ES-I3 (cell line): ENCODE measurements around the gene CMIP.

Source experiments
- H3K36me3 ChIP-seq: 2 replicates; pipeline ENCODE4 v1.6.1; 2013; ENCODE audit warnings: mild to moderate bottlenecking, low read length, control low read depth, moderate library complexity; ENCODE audit not compliant: insufficient read depth
- H3K4me1 ChIP-seq: 2 replicates; pipeline ENCODE4 v1.6.1; 2013; ENCODE audit warnings: mild to moderate bottlenecking, control low read depth, low read length; ENCODE audit not compliant: insufficient read depth
- H3K9ac ChIP-seq: 2 replicates; pipeline ENCODE4 v1.6.1; 2013; ENCODE audit warnings: low read depth, mild to moderate bottlenecking, low read length, moderate library complexity
- H3K9me3 ChIP-seq: 2 replicates; pipeline ENCODE4 v1.6.1; 2013; ENCODE audit warnings: mild to moderate bottlenecking, low read length, moderate library complexity; ENCODE audit not compliant: control insufficient read depth, insufficient read depth

CMIP gene

DNA sequence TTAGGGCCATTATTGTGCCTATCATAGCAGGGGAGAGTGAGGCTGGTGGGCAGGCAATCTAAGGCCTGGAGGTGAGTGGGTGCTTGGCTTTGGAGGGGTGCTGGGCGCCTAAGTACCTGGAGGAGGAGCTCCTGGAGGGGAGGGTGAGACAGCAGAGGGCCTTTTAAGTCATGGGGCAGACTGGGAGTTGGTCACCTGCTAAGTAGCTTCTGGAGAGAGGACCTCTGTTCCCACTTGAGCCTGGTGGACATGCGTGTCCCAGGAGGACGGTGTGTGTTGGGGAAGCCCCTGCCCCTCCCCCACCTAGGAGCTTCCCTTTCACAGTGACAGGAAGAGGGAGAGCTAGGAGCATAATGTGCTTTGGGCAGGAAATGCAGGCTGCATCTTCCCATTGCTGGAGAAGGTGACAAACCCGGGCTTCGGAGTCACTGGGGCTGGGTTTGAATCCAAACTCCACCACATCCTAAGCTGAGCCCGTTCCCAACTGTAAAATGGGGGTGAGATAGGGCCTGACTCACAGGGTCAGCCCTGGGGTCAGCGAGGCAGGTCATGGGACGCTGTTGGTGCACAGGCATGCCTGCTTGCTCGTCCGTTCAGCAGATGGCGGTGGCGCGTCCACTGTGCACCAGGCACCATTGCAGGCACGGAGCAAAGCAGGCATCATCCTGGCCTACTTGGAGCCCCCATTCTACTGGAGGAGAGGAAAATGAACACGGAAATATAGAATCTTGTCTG is 37.9 kb downstream of the CMIP start:
- Histone ChIP-seq H3K4me1 (peaks cover 18% of the 10 kb centered on the region), H3K36me3 (no peaks in the 10 kb centered on the region), H3K9ac (no peak overlapping the region), H3K9me3 (no peaks in the 10 kb centered on the region)

DNA sequence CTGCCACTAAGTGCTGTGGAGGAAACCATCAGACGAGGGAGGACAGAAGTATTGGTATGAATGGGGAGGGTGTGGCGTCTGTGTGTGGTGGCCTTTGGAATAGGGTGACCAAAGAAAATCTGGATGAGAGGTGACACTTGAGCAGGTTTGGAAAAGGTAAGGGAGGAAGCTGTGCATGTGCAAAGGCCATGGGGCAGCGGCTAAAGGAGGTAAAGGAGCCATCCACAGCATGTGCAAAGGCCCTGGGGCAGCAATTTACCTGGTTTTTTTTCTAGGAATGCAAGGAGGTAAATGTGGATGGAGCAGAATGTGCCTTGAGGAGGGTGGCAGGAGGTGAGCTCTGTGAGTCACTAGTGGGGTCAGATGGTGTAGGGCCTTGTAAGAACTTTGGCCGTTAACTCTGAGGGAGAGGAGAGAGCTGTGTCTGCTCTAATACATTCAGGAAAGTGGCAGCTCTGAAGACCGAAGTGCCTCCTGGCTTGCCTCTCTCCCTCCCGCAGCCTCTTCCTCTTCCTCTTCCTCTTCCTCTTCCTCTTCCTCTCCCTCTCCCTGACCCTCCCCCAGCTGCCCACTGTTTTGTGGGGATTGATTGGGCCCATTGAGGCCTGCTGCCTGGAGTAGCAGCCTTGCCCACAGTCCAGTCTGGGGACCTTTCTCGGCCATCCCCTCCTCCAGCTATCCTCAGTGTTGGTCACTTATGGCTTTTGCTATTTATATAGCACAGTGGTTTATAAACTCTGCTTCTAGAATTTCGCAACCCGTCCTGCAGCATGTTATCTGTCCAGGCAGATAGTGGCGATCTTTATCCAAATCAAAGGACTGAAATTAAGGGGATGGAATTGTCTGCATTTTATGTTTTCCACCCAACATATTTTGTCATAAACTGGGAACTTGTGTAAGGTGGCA is 38.7 kb downstream of the CMIP start:
- H3K4me1 ChIP-seq = peaks cover 18% of the 10 kb centered on the region
- no peaks in the 10 kb centered on the region for H3K36me3 ChIP-seq
- H3K9me3 ChIP-seq = no peaks in the 10 kb centered on the region
- H3K9ac ChIP-seq = no peak overlapping the region

DNA sequence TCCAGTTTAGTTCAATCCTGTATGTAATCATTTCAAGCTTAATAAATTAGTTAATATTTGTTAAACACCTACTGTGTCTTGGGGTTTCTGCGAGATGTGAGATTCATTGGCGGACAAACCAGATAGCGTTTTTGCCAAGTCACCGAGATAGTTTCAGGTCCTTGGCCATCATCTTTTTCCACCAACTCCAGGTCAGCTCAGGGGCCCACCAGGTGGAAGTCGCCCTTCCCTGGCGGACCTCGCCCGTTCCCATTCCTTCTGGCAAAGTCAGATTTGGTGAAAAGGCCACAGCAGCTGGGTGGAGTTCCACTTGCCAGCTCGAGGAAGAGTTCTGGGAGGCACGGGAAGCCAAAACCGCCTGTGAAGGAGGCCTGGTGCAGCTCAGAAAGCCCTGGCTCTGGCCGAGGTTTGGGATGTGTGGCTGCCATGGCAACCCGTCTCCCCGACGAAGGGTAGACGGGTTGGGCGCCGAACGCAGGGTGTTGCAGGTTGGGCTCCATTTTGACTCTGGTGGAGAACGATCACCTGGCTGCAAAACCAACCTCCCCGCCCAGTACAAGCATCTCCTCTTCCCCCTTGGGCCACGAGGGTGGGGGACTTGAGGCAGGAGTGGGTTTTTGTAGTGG is 39.5 kb downstream of the CMIP start:
- peaks cover 18% of the 10 kb centered on the region for H3K4me1 ChIP-seq
- H3K36me3 ChIP-seq = no peaks in the 10 kb centered on the region
- H3K9ac ChIP-seq = no peak overlapping the region
- H3K9me3 ChIP-seq = no peaks in the 10 kb centered on the region

DNA sequence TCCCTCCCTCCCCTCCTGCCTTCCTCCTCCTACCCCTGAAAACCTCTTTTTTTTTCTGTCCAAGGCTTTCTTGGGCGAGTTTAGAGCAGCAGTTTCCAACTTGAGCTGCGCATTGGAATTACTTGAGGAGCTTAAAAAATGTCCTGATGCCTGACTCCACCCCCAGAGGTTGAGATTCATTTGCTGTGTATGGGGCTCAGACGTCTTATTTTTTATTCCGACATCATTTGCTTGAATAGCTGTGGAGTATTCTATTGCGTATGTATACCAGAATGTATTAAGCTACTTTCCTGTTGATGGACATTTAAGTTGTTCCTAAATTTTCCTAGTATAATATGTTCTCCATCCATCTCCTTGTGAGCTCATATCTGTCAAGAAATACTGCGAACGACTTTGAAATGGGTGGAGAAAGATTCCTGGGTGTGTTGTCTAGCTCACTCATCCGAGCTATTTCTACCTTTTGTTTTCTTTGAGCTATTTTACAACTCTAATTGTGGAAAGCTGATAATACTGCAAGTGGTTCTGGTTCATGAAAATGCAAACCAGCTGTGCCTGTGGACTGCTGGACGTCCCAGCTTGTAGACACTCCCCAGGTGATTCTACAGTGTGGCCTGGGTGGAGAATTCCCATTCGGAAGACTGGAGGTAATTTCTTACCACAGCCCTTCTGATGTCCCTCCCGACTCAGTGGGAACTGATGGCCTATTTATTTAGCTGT is 40.5 kb downstream of the CMIP start:
- no peaks in the 10 kb centered on the region for H3K9me3 ChIP-seq
- H3K36me3 ChIP-seq = no peaks in the 10 kb centered on the region
- peaks cover 18% of the 10 kb centered on the region for H3K4me1 ChIP-seq
- H3K9ac ChIP-seq = no peak overlapping the region

DNA sequence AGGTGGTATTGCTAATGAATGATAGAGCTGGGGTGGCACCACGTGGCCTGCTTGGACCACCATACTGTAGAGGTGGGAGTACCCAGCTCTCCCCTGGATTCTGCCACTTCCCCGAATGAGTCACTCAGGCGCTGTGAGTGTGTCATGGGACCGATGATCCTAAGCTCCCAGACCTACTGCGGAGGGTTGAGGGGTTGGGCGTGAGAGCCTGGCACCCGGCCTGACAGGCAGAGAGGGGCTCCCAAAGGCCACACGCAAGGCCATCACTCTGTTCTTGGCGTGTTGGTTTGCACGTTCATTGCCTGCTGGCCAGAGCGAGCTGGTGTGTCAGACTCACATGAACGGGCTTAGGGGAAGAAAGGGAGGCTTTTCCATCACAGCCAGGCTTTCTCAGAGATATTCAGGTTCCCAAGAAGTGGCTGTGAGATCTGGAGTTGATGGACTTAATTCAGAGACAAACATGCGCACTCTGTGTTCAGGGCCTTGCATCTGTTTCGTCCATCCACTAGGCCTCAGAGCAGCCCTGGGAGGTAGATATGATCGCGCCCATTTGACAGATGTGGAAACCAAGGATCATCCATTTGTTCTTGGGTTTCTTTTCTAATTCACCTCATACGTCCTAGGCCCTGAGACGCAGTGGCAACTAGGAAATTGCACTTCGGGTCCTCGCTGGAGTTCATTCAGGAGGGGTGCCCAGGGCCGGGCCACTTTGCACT is 41.4 kb downstream of the CMIP start:
- no peaks in the 10 kb centered on the region for H3K9me3 ChIP-seq
- H3K36me3 ChIP-seq = no peaks in the 10 kb centered on the region
- peaks cover 18% of the 10 kb centered on the region for H3K4me1 ChIP-seq
- no peak overlapping the region for H3K9ac ChIP-seq

DNA sequence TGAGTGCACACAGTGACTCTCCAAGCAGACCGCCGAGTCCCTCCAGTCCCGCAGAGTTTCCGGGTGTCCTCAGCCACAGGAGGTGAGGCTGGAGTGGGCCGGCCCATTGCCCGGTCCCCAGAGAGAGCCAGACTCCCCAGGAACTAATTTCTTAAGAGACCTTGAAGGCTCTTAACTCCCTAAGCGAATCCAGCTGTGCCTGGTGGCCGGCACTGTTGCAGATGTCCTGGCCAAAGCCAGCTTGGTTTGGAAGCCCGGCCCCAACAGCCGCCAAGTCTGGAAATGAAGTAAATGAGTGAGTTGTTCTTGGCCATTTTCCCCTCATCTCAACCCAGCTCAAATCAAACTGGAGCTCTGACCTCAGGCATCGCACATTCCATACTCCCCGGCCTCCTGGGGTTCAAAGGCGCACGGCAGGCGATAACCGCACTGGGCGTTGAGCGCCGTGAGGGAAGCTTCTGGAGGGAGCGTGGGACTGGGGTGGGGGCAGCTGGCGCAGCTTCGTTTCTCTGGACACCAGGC is 42.0 kb downstream of the CMIP start:
- peaks cover 15% of the 10 kb centered on the region for H3K4me1 ChIP-seq
- H3K9ac ChIP-seq = no peak overlapping the region
- H3K9me3 ChIP-seq = no peaks in the 10 kb centered on the region
- no peaks in the 10 kb centered on the region for H3K36me3 ChIP-seq

DNA sequence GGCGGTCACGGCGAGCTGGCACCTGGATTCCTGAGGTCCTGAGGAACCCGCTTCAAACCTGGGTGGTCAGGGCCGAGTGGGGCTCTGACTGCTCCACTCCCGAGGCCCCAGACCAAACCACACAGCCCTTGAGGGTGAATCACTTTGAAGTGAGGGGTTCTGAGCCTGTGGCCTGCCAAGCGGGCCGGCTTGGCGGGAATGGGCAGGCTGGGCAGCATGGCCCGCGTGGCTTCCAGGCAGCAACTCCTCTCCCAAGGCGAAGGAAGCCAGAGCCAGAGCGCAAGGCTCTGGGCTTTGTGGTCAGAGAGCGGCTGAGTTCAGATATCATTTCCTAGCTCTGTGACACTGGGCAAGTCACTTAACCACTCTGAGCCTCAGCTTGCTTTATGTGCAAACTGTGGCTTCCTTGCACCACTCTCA is 42.7 kb downstream of the CMIP start:
- Histone ChIP-seq H3K9ac (no peak overlapping the region), H3K36me3 (no peaks in the 10 kb centered on the region), H3K4me1 (peaks cover 18% of the 10 kb centered on the region; the same call in 1 of the 2 replicates), H3K9me3 (no peaks in the 10 kb centered on the region)

DNA sequence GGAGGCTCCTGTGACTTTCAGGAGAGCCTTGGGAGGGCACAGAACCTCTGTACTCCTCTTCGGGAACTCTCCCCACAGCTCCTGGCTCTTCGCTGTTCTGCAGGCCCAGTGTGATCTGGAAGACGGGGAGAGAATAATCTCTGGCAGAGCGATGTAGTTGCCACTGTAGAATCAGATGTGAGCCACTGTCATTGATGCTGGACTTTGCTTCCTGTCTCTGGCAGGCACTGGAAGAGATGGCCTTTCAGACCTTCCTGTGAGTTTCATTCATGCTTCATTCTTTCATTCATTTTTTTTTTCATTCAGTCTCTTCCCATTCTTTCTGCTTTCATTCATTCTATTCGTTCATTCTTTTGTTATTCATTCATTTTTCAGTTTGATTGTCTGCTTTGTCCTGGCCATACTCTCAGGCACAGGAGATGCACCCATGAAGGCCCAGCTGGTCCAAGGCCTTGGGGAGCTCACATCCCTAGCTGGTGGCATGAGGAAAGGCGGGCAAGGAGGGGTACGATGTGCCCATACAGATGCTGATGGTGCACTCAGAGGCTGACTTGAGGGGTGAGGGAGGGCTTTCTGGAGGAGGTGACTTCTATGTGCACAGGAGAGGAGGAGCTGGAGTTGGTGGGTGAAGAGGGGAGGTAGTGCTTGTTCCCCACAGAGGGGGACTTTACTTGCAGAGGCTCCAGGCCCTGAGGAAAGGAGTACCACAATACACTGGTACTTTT is 44.2 kb downstream of the CMIP start:
- no peaks in the 10 kb centered on the region for H3K36me3 ChIP-seq
- no peaks in the 10 kb centered on the region for H3K9me3 ChIP-seq
- peaks cover 20% of the 10 kb centered on the region; the same call in 1 of the 2 replicates for H3K4me1 ChIP-seq
- H3K9ac ChIP-seq = no peak overlapping the region

DNA sequence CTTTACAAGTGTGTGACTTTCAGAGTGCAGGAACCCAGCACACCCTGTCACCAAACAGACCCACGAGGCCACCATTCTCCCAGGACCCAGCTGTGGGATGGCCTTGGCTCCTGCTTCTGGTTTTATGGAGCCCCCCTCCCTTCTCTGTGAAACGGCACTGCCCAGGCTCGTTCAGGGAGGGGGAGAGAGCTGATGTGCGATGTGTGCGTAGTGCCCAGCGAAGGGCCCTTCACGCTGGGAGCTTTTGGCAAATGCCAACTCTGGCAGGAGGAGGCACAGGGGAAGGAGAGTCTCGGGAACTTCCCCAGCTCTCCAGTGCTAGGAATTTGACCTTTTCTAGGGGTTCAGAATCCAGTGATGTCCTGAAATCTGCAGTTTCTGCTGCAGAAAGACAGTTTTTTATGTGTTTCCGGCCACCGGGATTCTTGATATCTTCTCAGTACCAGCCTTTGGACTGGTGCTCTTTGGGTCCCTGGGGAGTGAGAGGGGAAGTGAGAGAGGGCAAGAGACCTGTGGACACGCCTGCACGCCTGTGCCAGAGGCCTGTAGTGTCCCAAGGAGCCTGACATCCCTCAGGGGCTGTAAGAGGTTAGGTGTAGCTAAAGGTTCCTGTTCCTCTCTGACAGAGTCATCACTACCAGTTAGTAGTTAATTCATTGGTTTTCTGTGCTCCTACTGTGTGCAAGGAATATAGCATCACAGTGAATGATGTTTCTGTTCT is 45.1 kb downstream of the CMIP start:
- Histone ChIP-seq H3K4me1 (peaks cover 17% of the 10 kb centered on the region; the same call in 1 of the 2 replicates), H3K9me3 (no peaks in the 10 kb centered on the region), H3K36me3 (no peaks in the 10 kb centered on the region), H3K9ac (no peak overlapping the region)

DNA sequence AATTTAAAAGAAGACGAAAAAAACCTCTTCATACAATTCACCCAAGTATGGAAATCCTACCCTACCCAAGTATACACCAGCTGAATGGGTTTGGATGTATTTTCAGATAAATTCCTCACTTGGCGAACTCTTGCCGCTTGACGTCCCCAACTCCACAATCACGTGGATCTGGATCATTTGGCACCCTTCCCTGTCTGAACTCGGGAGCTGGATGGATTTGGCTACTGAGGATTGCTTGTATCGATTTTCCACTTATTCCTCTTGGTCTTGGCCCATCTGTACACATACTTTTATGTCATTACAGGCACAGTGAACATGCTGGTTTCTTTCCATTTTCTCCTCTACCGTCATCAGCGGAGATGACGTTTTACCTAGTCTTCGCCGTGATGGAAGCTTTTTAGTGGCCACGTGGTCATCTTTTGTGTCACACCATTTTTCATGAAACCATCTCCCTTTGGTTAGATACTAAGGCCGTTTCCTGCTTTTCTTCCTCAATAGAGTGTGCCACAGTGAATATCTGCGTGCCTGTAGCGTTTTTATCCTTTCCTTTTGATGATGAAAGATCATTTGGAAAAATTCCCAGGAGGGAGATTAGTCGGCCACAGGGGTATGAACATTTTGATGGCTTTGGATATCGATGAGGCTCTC is 47.1 kb downstream of the CMIP start:
- H3K9me3 ChIP-seq = no peaks in the 10 kb centered on the region
- H3K36me3 ChIP-seq = no peaks in the 10 kb centered on the region
- H3K9ac ChIP-seq = no peak overlapping the region
- H3K4me1 ChIP-seq = peaks cover 17% of the 10 kb centered on the region; the same call in 1 of the 2 replicates

DNA sequence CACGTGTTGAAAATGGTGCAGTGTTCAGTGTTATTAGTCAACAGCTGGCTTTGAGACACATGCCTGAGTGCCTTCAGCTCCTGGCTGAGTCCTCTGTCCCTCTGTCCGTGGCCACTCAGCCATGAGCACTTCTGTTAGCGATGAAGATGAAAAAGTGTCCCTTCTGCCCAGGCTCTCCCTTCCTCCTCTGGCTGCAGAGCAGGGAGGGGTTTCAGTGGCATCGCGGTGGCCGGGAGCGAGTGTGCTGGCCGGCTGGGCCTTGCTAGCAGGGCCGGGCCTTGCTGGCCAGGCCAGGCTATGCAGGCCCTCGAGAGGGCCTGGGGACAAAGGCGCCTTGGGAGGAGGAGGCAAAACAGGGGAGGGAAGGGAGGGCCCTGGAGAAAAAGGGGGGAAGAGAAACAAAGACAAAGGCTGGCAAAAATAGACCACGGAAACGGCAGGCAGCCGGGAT is 47.7 kb downstream of the CMIP start:
- Histone ChIP-seq H3K9me3 (no peaks in the 10 kb centered on the region), H3K9ac (no peak overlapping the region), H3K36me3 (no peaks in the 10 kb centered on the region), H3K4me1 (peaks cover 17% of the 10 kb centered on the region; the same call in 1 of the 2 replicates)
